GM23338 (cell line): ENCODE results near the gene VDR. TPM values are rescaled to one million over a fixed set of nuclear protein-coding genes. Genes with fewer than 3 reads are reported as not detected.
A peak's percentile ranks its signal among the peaks of the same experiment; 100 is the strongest.

Experiments
- ATAC-seq: fragments of 200-7000 bp; cut with Tn5 transposase; 3 replicates; pipeline ENCODE4 v1.9.1; 2020
- DNase-seq: peaks from one replicate; pipeline ENCODE4 v3.0.0-alpha.2; 2015; ENCODE audit warnings: low spot score
- H2AFZ ChIP-seq: fragments of 200-600 bp; sonication (generic); 2 replicates; pipeline ENCODE4 v1.8.0; 2016; ENCODE audit warnings: antibody characterized with exemption, mild to moderate bottlenecking, moderate library complexity
- H3F3A ChIP-seq: fragments of 200-600 bp; sonication (generic); replicated peaks from 2 replicates; pipeline ENCODE4 v1.8.0; 2017; ENCODE audit warnings: antibody characterized with exemption, mixed run types, low read depth
- H3K27ac ChIP-seq: fragments of 200-600 bp; sonication (generic); 2 replicates; pipeline ENCODE4 v1.6.1; 2016; ENCODE audit warnings: low read depth
- H3K27me3 ChIP-seq: fragments of 200-600 bp; sonication (generic); 2 replicates; pipeline ENCODE4 v1.8.0; 2016; ENCODE audit warnings: mild to moderate bottlenecking, mixed run types, moderate library complexity; ENCODE audit not compliant: insufficient read depth
- H3K36me3 ChIP-seq: fragments of 200-600 bp; sonication (generic); 2 replicates; pipeline ENCODE4 v1.8.0; 2016; ENCODE audit warnings: mild to moderate bottlenecking; ENCODE audit not compliant: insufficient read depth
- H3K4me1 ChIP-seq: fragments of 200-600 bp; sonication (generic); 2 replicates; pipeline ENCODE4 v1.8.0; 2016; ENCODE audit warnings: mild to moderate bottlenecking, moderate library complexity; ENCODE audit not compliant: insufficient read depth
- H3K4me2 ChIP-seq: fragments of 200-600 bp; sonication (generic); 2 replicates; pipeline ENCODE4 v1.7.1; 2017; ENCODE audit warnings: mixed run types
- H3K4me3 ChIP-seq: fragments of 200-600 bp; sonication (generic); 2 replicates; pipeline ENCODE4 v1.6.1; 2016; ENCODE audit warnings: mixed run types
- H3K79me2 ChIP-seq: fragments of 200-600 bp; sonication (generic); replicated peaks from 2 replicates; pipeline ENCODE4 v1.8.0; 2017; ENCODE audit warnings: mild to moderate bottlenecking; ENCODE audit not compliant: insufficient read depth
- H3K9me2 ChIP-seq: fragments of 200-600 bp; sonication (generic); 2 replicates; pipeline ENCODE4 v1.8.0; 2017; ENCODE audit not compliant: insufficient read depth
- H4K20me1 ChIP-seq: fragments of 200-600 bp; sonication (generic); replicated peaks from 2 replicates; pipeline ENCODE4 v1.8.0; 2017; ENCODE audit warnings: mild to moderate bottlenecking; ENCODE audit not compliant: insufficient read depth
- H3K27ac Mint-ChIP-seq: 2 replicates; pipeline ENCODE4 v1.8.0; 2020; ENCODE audit warnings: inconsistent platforms, mild to moderate bottlenecking, moderate library complexity, mixed read lengths
- H3K27me3 Mint-ChIP-seq: 3 replicates; pipeline ENCODE4 v1.8.0; 2022; ENCODE audit warnings: low read depth, mild to moderate bottlenecking, moderate library complexity, mixed read lengths, inconsistent platforms; ENCODE audit not compliant: insufficient read depth, poor library complexity
- H3K36me3 Mint-ChIP-seq: 3 replicates; pipeline ENCODE4 v1.8.0; 2021; ENCODE audit warnings: low read depth, mild to moderate bottlenecking, inconsistent platforms, moderate library complexity, mixed read lengths
- H3K4me1 Mint-ChIP-seq: 3 replicates; pipeline ENCODE4 v1.8.0; 2020; ENCODE audit warnings: mild to moderate bottlenecking, inconsistent platforms, mixed read lengths
- H3K4me3 Mint-ChIP-seq: 3 replicates; pipeline ENCODE4 v1.8.0; 2021; ENCODE audit warnings: moderate library complexity, mild to moderate bottlenecking, inconsistent platforms, mixed read lengths
- H3K9me3 Mint-ChIP-seq: 3 replicates; pipeline ENCODE4 v1.8.0; 2020; ENCODE audit warnings: moderate library complexity, mild to moderate bottlenecking, inconsistent platforms, mixed read lengths
- CTCF ChIP-seq, 2 experiments: fragments of 200-600 bp in 1 of 2; sonication (generic) in 1 of 2; conservative IDR thresholded peaks; 2 replicates each; pipeline versions ENCODE4 v1.5.1 to v1.6.1; 2016 to 2017; ENCODE audit warnings: antibody characterized with exemption in 2 of 2, low read depth in 2 of 2, mild to moderate bottlenecking in 2 of 2, moderate library complexity in 1 of 2
- ZNF331 ChIP-seq: fragments of 250-450 bp; sonication (Bioruptor Pico); IDR thresholded peaks from 2 replicates; pipeline ENCODE4 v1.5.0; 2020; ENCODE audit warnings: low read depth, mild to moderate bottlenecking, moderate library complexity
- ZNF462 ChIP-seq: fragments of 250-450 bp; sonication (Bioruptor Pico); IDR thresholded peaks from 2 replicates; pipeline ENCODE4 v1.5.0; 2020; ENCODE audit warnings: mild to moderate bottlenecking, moderate library complexity
- polyA plus RNA-seq: library from polyadenylated mRNA; unstranded; fragments of >200 nt; fragmentation: Nextera tagmentation; extraction: Ambion mirVana; gene quantifications from 2 replicates; pipeline ENCODE4 v1.2.1, GENCODE V29; 2016
- total RNA-seq: library from RNA; depleted of rRNA; stranded (reverse); fragments of >200 nt; shearing (Covaris generic); gene quantifications from 2 replicates; pipeline ENCODE4 v1.2.3, GENCODE V29; 2014

VDR gene
- total and polyA plus RNA-seq, 2 experiments from 2014 or later = 0.37 to 1.4 TPM

- Mint-ChIP-seq H3K9me3 (no peaks in the 10 kb centered on the region), H3K27ac (no peak overlapping the region), H3K4me3 (no peak overlapping the region), H3K27me3 (peaks cover 33% of the 10 kb centered on the region), H3K4me1 (peaks cover 27% of the 10 kb centered on the region; the same call in 2 of the 3 replicates), H3K36me3 (no peaks in the 10 kb centered on the region)
- no peak for TF ChIP-seq ZNF331 (CRISPR knock-in tag)
- TF ChIP-seq CTCF (conservative IDR thresholded peaks at IDR 0.05; ENCODE audit: low read depth in 2 of 2) = peak in 1 of 2 experiments; percentile 55; a peak in 3 of 4 replicates
- TF ChIP-seq ZNF462 (CRISPR knock-in tag) = peak; percentile 7; the same call in 1 of the 2 replicates
- ATAC-seq (no peak), DNase-seq (peak; percentile 49)
- Histone ChIP-seq H3F3A (0 out of 2 replicates have a peak, but pooled peaks cover 3% of the 10 kb centered on the region), H4K20me1 (no peaks in the 10 kb centered on the region), H2AFZ (no peak overlapping the region), H3K27me3 (peaks cover 29% of the 10 kb centered on the region), H3K27ac (no peak overlapping the region), H3K4me3 (no peak overlapping the region), H3K36me3 (no peaks in the 10 kb centered on the region), H3K4me1 (peaks cover 22% of the 10 kb centered on the region; the same call in 1 of the 2 replicates), H3K4me2 (no peak overlapping the region), H3K9me2 (no peaks in the 10 kb centered on the region), H3K79me2 (no peaks in the 10 kb centered on the region)
Observed at GRCh38 chr12:47900131-47901062, 4.4 kb downstream of the VDR start.
